HS-5 (cell line): ENCODE results near the gene EGFLAM.

ENCODE experiments used
- DNase-seq: peaks from one replicate; pipeline ENCODE4 v3.0.0-alpha.2; 2012; ENCODE audit warnings: low read depth

EGFLAM gene

GRCh38 chr5:38471709-38472108, 213.3 kb downstream of the EGFLAM start:
- no peak for DNase-seq

DNA sequence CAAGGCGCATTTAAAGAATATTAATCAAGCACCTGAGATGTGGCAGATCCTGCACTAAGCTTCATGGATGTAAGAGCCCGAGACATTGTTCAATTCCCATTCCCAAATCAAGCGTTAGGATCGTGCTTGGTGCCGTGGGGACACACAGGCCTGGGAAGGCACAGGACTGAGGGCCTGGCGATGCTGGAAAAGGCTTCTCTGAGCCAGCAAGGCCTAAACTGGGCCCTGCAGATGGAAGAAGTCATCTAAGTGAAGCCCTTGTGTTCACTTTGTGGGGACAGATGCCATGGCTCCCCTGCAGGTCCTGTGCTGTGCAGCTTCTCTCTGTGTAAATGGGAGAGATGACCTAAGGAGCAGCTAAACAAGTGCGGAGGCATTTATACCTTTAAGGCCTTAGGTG, 214.2 kb downstream of the EGFLAM start:
- no peak for DNase-seq

GRCh38 chr5:38473008-38473407, 214.6 kb downstream of the EGFLAM start:
- no peak for DNase-seq

GRCh38 chr5:38478166-38478565, 219.8 kb downstream of the EGFLAM start:
- DNase-seq: no peak

DNA sequence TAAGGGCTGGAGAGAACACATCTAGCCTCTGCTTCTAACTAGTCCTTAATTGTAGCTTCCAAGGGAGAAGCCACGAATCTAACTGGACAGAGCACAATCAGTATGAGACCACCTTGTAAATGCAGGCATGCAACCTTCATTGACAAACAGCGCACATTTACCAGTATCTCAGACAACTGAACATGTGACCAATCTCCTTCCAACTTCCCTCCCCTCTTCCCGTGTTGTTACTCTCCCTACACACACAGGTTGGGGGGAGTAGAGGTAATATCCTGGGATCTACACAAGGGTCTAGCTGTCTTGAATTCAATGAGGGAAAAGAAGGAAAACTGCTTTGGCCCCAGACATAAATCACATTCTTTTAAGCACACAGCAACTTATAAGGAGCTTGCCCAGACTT, 220.5 kb downstream of the EGFLAM start:
- DNase-seq: no peak

DNA sequence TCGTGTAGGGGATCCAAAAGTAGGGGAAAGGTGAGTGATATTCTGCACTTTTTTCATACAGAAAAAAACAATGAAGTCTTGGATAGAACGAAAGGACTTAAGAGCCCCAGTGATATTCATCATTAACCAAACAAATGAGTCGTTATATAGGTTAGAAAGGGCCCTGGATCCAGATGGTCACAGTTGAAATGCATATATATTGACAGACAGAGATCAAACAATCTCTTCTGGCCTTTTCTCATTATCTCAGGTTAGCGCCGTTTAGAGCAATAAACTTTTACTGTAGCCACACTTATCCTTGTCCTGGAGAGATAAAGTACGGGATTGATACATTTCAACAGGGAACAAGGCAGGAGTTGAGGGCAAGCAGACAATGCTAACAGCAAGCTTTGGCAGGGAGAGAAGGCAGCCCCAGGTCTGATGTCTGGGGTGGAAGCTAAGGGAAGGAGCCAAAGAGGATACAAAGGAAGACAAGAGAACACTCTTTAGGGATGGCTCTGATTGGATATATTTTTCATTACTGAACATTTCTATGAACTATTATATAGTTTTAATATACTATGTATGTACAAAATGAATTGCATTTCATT, 221.1 kb downstream of the EGFLAM start:
- DNase-seq: no peak

- DNase-seq: no peak
These were observed 225.5 kb downstream of the EGFLAM start for GRCh38 chr5:38483805-38484398.

GRCh38 chr5:38494175-38494574, 235.8 kb downstream of the EGFLAM start:
- DNase-seq: no peak

GRCh38 chr5:38494763-38495162, 236.4 kb downstream of the EGFLAM start:
- no peak for DNase-seq

DNA sequence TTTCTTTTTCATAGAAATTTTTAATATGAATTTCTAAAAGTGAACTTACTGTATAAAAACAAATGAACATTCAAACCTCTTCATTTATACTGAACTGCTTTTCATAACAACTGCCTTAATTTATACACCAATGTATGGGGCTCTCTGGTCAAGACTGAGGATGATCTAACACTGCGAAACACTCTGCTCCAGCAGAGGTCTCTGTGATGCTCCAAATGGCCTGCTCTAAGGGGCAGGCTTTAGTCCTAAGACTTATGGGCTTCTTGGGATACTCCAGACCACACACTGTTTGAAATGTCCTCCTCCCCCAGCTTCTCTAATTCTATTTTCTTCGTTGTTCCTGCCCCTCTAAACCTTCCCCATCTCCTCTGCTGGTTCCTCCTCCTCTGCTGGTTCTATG, 239.6 kb downstream of the EGFLAM start:
- no peak for DNase-seq

- DNase-seq: peak; percentile 74
These were observed 242.4 kb downstream of the EGFLAM start for GRCh38 chr5:38500573-38501260.

DNA sequence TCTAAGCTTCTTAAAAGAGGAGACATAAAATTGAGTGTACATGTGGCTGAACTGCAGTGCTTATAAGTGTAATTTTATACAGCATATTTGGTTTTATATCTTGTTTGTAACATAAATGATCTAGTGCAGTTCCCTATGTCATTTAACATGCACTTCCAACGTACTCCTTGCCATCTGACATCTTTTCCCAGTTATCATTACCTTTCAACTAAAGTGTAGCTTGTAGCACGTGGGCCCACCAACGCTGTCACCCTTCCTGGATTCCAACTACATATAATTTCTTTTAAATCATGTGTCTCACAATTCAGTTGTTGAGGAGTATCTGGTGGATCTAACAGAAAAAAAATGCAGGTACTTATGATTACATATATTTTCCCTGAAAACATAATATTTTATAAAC, 247.9 kb downstream of the EGFLAM start:
- DNase-seq: no peak

DNA sequence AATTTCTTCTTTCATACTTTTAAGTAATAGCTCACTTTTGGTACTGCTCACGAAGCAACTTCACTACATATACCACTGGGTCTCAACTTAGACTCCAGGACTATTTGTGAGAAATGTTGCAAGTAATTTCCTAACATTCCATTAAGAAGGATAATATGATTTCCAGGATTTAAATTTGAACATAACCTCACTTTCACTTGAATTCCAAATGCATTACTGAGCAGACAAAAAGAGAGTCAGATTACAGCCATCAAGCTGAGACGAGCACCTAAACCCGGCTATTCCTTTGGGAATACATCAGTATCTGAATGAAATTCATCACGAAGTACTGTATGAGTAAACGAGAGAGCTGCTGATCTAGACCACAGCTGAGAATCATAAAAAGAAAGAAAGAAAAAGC, 250.8 kb downstream of the EGFLAM start:
- peak; percentile 85 for DNase-seq
